ENCODE data around the gene NOX5. TPM values are rescaled to one million over a fixed set of nuclear protein-coding genes. Genes with fewer than 3 reads are reported as not detected.

The NOX5 gene
- total RNA-seq, 1 experiment from 2014 or later, result 339 TPM

GRCh38 chr15:68987120-68987519, 27.4 kb upstream of the NOX5 start:
- Histone ChIP-seq H3K27ac (ENCODE audit: low read length) (no peak overlapping the region), H3K4me1 (ENCODE audit: insufficient read depth, low read length) (no peaks in the 10 kb centered on the region), H3K4me2 (ENCODE audit: low read length) (no peak overlapping the region), H2AFZ (ENCODE audit: low read length) (no peak overlapping the region), H3K9ac (ENCODE audit: low read length) (no peak overlapping the region), H4K20me1 (ENCODE audit: low read length) (no peaks in the 10 kb centered on the region), H3K9me3 (ENCODE audit: low read length) (no peaks in the 10 kb centered on the region), H3K9me2 (replicated peaks; ENCODE audit: low read length) (no peaks in the 10 kb centered on the region), H3K4me3 (ENCODE audit: low read length) (no peak overlapping the region), H3K79me2 (ENCODE audit: low read length) (no peaks in the 10 kb centered on the region), H3K36me3 (ENCODE audit: low read depth, low read length) (no peaks in the 10 kb centered on the region), H3K27me3 (ENCODE audit: low read length) (no peaks in the 10 kb centered on the region), H3F3A (ENCODE audit: low read length, unreplicated experiment) (no peaks in the 10 kb centered on the region)
- POLR2A ChIA-PET (ENCODE audit: unreplicated experiment), result no interaction called here
- no TSS peak for BruUV-seq (replicated peaks)
- intact Hi-C loops (cut with micrococcal nuclease), result no loop called here
- ATAC-seq (no peak), DNase-seq (no peak)
- TF ChIP-seq EZH2 (IDR thresholded peaks at IDR 0.05; ENCODE audit: low read length, unreplicated experiment) (no peak), EZH2phosphoT487 (IDR thresholded peaks at IDR 0.05; ENCODE audit: borderline replicate concordance, low read length) (no peak), CTCF (conservative IDR thresholded peaks at IDR 0.05; ENCODE audit: low read depth, low read length) (no peak)
- CTCF ChIA-PET, result no interaction called here

GRCh38 chr15:68987676-68988075, 26.8 kb upstream of the NOX5 start:
- TF ChIP-seq CTCF (conservative IDR thresholded peaks at IDR 0.05; ENCODE audit: low read depth, low read length) (no peak), EZH2 (IDR thresholded peaks at IDR 0.05; ENCODE audit: low read length, unreplicated experiment) (no peak), EZH2phosphoT487 (IDR thresholded peaks at IDR 0.05; ENCODE audit: borderline replicate concordance, low read length) (no peak)
- Histone ChIP-seq H3K9me3 (ENCODE audit: low read length) (no peaks in the 10 kb centered on the region), H3K27ac (ENCODE audit: low read length) (no peak overlapping the region), H3K36me3 (ENCODE audit: low read depth, low read length) (no peaks in the 10 kb centered on the region), H3K4me2 (ENCODE audit: low read length) (no peak overlapping the region), H3K9me2 (replicated peaks; ENCODE audit: low read length) (no peaks in the 10 kb centered on the region), H3K79me2 (ENCODE audit: low read length) (no peaks in the 10 kb centered on the region), H3K4me3 (ENCODE audit: low read length) (no peak overlapping the region), H3K9ac (ENCODE audit: low read length) (no peak overlapping the region), H3F3A (ENCODE audit: low read length, unreplicated experiment) (no peaks in the 10 kb centered on the region), H2AFZ (ENCODE audit: low read length) (no peak overlapping the region), H3K4me1 (ENCODE audit: insufficient read depth, low read length) (no peaks in the 10 kb centered on the region), H4K20me1 (ENCODE audit: low read length) (no peaks in the 10 kb centered on the region), H3K27me3 (ENCODE audit: low read length) (no peaks in the 10 kb centered on the region)
- DNase-seq (no peak), ATAC-seq (no peak)
- intact Hi-C loops (cut with micrococcal nuclease), result no loop called here
- ChIA-PET CTCF (no interaction called here), POLR2A (ENCODE audit: unreplicated experiment) (no interaction called here)
- BruUV-seq (replicated peaks), result no TSS peak

- H2AFZ ChIP-seq (ENCODE audit: low read length), result no peak overlapping the region
- no peaks in the 10 kb centered on the region for H3K9me2 ChIP-seq (replicated peaks; ENCODE audit: low read length)
- DNase-seq, result no peak
- no peak for ATAC-seq
- H3K27me3 ChIP-seq (ENCODE audit: low read length), result no peaks in the 10 kb centered on the region
- no peaks in the 10 kb centered on the region for H3F3A ChIP-seq (ENCODE audit: low read length, unreplicated experiment)
- ChIA-PET POLR2A (ENCODE audit: unreplicated experiment) (no interaction called here), CTCF (no interaction called here)
- no peaks in the 10 kb centered on the region for H3K79me2 ChIP-seq (ENCODE audit: low read length)
- peaks cover 12% of the 10 kb centered on the region for H3K4me1 ChIP-seq (ENCODE audit: insufficient read depth, low read length)
- no TSS peak for BruUV-seq (replicated peaks)
- no peak overlapping the region for H3K4me3 ChIP-seq (ENCODE audit: low read length)
- no peaks in the 10 kb centered on the region for H3K36me3 ChIP-seq (ENCODE audit: low read depth, low read length)
- no peaks in the 10 kb centered on the region for H4K20me1 ChIP-seq (ENCODE audit: low read length)
- no peak overlapping the region for H3K9ac ChIP-seq (ENCODE audit: low read length)
- H3K9me3 ChIP-seq (ENCODE audit: low read length), result no peaks in the 10 kb centered on the region
- no peak overlapping the region for H3K4me2 ChIP-seq (ENCODE audit: low read length)
- intact Hi-C loops (cut with micrococcal nuclease), result no loop called here
- TF ChIP-seq EZH2phosphoT487 (IDR thresholded peaks at IDR 0.05; ENCODE audit: borderline replicate concordance, low read length) (no peak), EZH2 (IDR thresholded peaks at IDR 0.05; ENCODE audit: low read length, unreplicated experiment) (no peak), CTCF (conservative IDR thresholded peaks at IDR 0.05; ENCODE audit: low read depth, low read length) (no peak)
- H3K27ac ChIP-seq (ENCODE audit: low read length), result no peak overlapping the region
Observed at GRCh38 chr15:68989541-68990230, 24.8 kb upstream of the NOX5 start.

All from PC-3 (cell line).